AG04450 (cell line): ENCODE data around the gene SSBP4. TPM values are rescaled to one million over a fixed set of nuclear protein-coding genes. Genes with fewer than 3 reads are reported as not detected.

ENCODE experiments used
- CTCF ChIA-PET: fragments of 300-600, 350-600 bp; formaldehyde crosslinking; extraction: SDS; loops from one replicate; lab custom pipeline; 2022; ENCODE audit warnings: antibody characterized with exemption, inconsistent platforms; lab: Charles Lee
- POLR2A ChIA-PET: fragments of 350-600 bp; formaldehyde crosslinking; extraction: SDS; loops from one replicate; lab custom pipeline; 2021; ENCODE audit warnings: antibody characterized with exemption, inconsistent platforms; lab: Yijun Ruan, JAX
- DNase-seq: peaks from one replicate; pipeline ENCODE4 v3.0.0-alpha.2; 2011; ENCODE audit warnings: low read depth, low spot score
- H3K27ac ChIP-seq: one replicate; pipeline ENCODE4 v1.5.1; 2012; ENCODE audit warnings: low read depth, low read length, control low read depth
- H3K27me3 ChIP-seq: one replicate; pipeline ENCODE4 v1.6.0; 2012; ENCODE audit warnings: low read length; ENCODE audit not compliant: control insufficient read depth, insufficient read depth
- H3K4me3 ChIP-seq: 2 replicates; pipeline ENCODE4 v1.5.1; 2011; ENCODE audit warnings: mild to moderate bottlenecking, low read depth, low read length, control low read depth
- H3K9me3 ChIP-seq: 2 replicates; pipeline ENCODE4 v1.5.1; 2012; ENCODE audit warnings: low read length; ENCODE audit not compliant: control insufficient read depth, insufficient read depth
- polyA plus RNA-seq: library from polyadenylated mRNA; depleted of rRNA; stranded (reverse); fragments of >200 nt; gene quantifications from 2 replicates; pipeline ENCODE4 v1.2.3, GENCODE V29; 2011; rRNA removed
- small RNA-seq: library from RNA; depleted of rRNA; stranded (forward); fragments of <200 nt; gene quantifications from one replicate; pipeline ENCODE3, GENCODE V24; 2012; ENCODE audit warnings: low read depth; ENCODE audit not compliant: insufficient read length
- TF ChIP-seq, protein P1 (sequence below): IDR thresholded peaks from 2 replicates; pipeline ENCODE4 v1.5.1; 2011; ENCODE audit warnings: low read depth, low read length, control low read depth, inconsistent platforms

Gene SSBP4
- polyA plus RNA-seq, 1 experiment, result 9.4 TPM

DNA sequence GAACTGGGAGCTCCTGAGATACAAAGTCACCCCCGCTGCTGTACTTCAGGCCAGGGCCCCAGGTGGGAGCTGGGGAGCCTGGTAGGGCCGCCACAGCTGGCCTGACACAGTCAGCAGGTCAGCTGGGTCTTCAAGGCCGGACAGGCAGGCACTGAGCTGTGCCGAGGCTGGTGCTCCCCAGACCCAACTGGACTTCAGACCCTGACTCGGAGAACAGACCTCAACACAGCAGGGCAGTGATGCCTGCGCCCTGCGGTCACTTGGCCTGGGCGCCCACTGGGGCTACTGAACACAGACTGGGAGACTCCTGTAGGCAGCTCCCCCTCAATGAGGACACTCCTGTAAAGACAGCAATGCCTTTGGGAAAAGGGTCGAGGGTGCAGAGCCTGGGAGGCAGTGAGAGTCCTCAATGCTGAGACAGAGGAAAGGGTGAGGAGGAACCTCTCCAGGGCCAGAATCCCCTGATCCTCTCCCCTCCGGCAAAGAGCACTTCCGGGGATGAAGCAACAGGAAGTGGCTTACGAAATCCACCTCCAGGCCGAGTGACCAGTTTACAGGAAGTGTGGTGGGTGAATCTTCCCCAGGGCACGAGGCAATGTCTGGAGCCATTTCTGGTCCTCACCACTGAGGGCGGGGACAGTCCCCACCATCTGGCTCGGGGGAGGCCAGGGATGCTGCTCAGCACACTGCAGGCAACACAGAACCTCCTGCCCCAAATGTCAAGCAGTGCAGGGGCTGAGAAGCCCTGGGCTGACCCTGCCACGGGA is 59.5 kb downstream of the SSBP4 start:
- no peak overlapping the region for H3K4me3 ChIP-seq
- CTCF ChIA-PET, result interaction anchor here (0.7 to 1.0 kb wide), 3 partner anchors 9 to 179 kb away, joined by 3 to 4 read pairs (median 3); no protein-coding TSS in a partner anchor
- TF ChIP-seq, protein P1, sequence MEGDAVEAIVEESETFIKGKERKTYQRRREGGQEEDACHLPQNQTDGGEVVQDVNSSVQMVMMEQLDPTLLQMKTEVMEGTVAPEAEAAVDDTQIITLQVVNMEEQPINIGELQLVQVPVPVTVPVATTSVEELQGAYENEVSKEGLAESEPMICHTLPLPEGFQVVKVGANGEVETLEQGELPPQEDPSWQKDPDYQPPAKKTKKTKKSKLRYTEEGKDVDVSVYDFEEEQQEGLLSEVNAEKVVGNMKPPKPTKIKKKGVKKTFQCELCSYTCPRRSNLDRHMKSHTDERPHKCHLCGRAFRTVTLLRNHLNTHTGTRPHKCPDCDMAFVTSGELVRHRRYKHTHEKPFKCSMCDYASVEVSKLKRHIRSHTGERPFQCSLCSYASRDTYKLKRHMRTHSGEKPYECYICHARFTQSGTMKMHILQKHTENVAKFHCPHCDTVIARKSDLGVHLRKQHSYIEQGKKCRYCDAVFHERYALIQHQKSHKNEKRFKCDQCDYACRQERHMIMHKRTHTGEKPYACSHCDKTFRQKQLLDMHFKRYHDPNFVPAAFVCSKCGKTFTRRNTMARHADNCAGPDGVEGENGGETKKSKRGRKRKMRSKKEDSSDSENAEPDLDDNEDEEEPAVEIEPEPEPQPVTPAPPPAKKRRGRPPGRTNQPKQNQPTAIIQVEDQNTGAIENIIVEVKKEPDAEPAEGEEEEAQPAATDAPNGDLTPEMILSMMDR, result no peak
- H3K9me3 ChIP-seq, result no peaks in the 10 kb centered on the region; the same call in 1 of the 2 replicates
- no peaks in the 10 kb centered on the region for H3K27me3 ChIP-seq
- H3K27ac ChIP-seq, result peak overlapping the region; percentile 87
- peak; percentile 58 for DNase-seq
- POLR2A ChIA-PET, result interaction anchor here (0.7 kb wide), 1 partner anchor 44 kb away, joined by 3 read pairs; no protein-coding TSS in a partner anchor

DNA sequence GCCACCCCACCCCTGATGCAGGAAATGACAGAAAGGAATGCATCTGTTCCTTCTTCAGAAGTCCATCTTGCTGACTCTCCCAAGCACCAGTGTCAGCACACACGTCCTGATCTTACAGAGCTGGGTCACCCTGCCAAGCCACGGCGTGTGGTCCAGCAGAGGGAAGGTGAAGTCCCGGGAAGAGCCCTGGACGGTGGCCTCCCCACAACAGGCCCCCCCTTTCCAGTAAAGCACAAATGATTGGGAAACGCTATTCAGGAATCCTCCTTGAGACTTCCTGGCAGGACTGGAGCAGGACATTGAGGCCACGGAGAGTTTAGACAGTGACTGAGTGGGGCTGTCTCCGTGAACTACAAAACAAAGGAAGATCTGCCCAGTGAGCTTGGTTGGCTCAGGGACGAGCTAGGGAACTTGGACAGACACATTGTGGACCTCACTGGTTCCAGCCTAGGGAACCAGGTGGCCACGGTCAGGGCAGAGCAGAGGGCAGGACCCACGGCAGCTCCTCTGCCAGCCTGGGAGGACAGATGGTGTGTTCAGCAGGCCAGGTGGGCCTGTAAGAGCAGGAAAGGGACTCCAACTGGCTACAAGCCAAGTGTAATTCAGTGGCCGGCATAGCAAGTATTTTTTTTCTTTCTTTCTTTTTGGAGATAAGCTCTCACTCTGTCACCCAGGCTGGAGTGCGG is 61.0 kb downstream of the SSBP4 start:
- TF ChIP-seq, protein P1, result no peak
- ChIA-PET POLR2A (no interaction called here), CTCF (interaction anchor here (0.6 to 1.8 kb wide), 4 partner anchors 9 to 16 kb away, joined by 3 to 4 read pairs (median 3); no protein-coding TSS in a partner anchor)
- no peaks in the 10 kb centered on the region; the same call in 1 of the 2 replicates for H3K9me3 ChIP-seq
- no peaks in the 10 kb centered on the region for H3K27me3 ChIP-seq
- DNase-seq, result no peak
- H3K27ac ChIP-seq, result peak overlapping the region; percentile 87
- no peak overlapping the region for H3K4me3 ChIP-seq

DNA sequence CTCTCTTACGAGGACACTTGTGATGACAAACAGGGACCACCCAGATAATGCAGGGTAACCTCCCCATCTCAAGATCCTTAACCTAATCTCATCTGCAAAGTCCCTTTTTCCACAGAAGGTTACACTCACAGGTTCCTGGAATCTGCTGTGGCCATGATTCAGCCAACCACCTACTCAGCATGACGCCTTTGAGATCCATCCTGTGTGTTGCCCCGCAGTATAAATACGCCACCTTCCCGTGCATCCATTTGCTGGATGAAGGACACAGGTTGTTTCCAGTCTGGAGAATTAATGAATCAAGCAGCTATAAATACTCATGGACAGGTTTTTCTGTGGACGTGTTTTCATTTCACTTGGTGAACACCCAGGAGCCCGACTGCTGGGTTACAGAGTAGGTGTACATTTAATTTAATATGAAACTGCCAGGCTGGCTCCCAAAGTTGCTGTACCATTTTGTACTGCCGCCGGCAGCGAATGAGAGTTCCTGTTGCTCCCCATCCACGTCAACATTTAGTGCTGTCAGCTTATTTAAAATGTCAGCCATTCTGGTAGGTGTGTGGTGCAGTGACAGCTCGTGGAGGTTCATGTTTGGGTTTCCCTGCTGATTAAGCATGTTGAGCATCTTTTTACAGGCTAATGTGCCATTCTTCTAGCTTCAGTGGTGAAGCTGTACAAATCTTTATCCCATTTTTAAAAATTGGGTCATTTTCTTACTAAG is 62.5 kb downstream of the SSBP4 start:
- CTCF ChIA-PET, result interaction anchor here (0.7 to 1.4 kb wide), 3 partner anchors 12 to 406 kb away, joined by 3 to 4 read pairs (median 4); no protein-coding TSS in a partner anchor
- no peaks in the 10 kb centered on the region for H3K27me3 ChIP-seq
- POLR2A ChIA-PET, result interaction anchor here (0.6 kb wide), 1 partner anchor 18 kb away, joined by 7 read pairs; no protein-coding TSS in a partner anchor
- DNase-seq, result no peak
- TF ChIP-seq, protein P1, result no peak
- H3K27ac ChIP-seq, result no peak overlapping the region
- no peaks in the 10 kb centered on the region; the same call in 1 of the 2 replicates for H3K9me3 ChIP-seq
- H3K4me3 ChIP-seq, result no peak overlapping the region

DNA sequence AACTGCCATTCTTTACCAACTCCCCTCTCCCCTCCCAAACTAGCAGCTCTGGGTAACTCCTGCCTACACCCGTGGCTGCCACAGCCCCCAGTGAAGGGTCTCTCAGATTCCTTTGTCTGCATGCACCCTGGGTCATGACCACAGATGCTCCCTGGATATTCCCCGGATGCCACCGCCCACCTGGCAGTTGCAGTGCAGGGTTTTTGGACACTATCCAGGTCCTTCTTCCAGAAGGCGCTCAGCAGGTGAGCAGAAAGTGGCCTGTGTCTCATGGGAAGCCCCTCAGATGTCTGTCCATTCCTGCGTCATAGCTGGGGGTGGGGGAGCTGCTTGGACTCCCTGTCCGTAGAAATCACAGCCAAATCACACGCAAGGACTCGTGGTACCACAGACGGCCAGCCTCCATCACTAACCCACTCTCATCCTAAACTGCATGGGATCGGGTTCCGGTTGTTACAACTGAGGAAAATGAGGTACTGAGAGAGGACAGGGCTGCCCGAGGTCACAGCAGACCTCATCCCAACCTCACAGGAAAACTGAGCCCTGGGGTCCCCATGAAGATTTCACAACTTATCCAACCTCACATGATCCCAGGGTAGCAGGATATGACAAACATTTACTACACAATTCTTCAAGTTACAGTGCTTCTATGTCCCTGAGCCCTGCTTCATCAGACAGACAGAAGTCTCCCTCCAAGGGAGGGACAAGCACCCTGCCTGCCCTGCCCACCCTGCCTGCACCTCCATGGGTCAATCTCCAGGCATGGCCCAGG is 64.1 kb downstream of the SSBP4 start:
- H3K4me3 ChIP-seq, result no peak overlapping the region
- no peaks in the 10 kb centered on the region for H3K9me3 ChIP-seq
- H3K27ac ChIP-seq, result no peak overlapping the region
- no peak for DNase-seq
- H3K27me3 ChIP-seq, result no peaks in the 10 kb centered on the region
- TF ChIP-seq, protein P1, result no peak
- ChIA-PET CTCF (no interaction called here), POLR2A (no interaction called here)

Small RNA genes within 50 kb of the gene (small RNA-seq; reads per million reads assigned to genes)
- 1.3 reads per million for gene MIR3189

Other genes starting within 250 kb of the SSBP4 start
- gene IFI30, start 245.6 kb upstream of the SSBP4 start, polyA plus RNA-seq, result 6.9 and 8.1 TPM in 2 replicates
- gene MPV17L2, start 226.2 kb upstream of the SSBP4 start, polyA plus RNA-seq, result 8.2 and 13.4 TPM in 2 replicates
- gene RAB3A, start 215.4 kb upstream of the SSBP4 start, polyA plus RNA-seq, result 2.8 and 6.1 TPM in 2 replicates
- 0.12 and 0.46 TPM in 2 replicates for gene PDE4C, start 193.0 kb upstream of the SSBP4 start, polyA plus RNA-seq
- 0.45 and 0.53 TPM in 2 replicates for gene IQCN, start 144.9 kb upstream of the SSBP4 start, polyA plus RNA-seq
- gene JUND, start 137.8 kb upstream of the SSBP4 start, polyA plus RNA-seq, result 48.6 and 67.8 TPM in 2 replicates
- gene LSM4, start 96.3 kb upstream of the SSBP4 start, polyA plus RNA-seq, result 58.6 and 69.3 TPM in 2 replicates
- 22.0 and 29.1 TPM in 2 replicates for gene PGPEP1, start 78.8 kb upstream of the SSBP4 start, polyA plus RNA-seq
- 25.0 and 35.9 TPM in 2 replicates for gene GDF15, start 33.2 kb upstream of the SSBP4 start, polyA plus RNA-seq
- gene LRRC25, start 21.8 kb upstream of the SSBP4 start, polyA plus RNA-seq, result 0.12 and 0.32 TPM in 2 replicates
- gene ISYNA1, start 18.7 kb downstream of the SSBP4 start, polyA plus RNA-seq, result 13.3 and 19.2 TPM in 2 replicates
- 2.7 and 4.1 TPM in 2 replicates for gene ELL, start 102.7 kb downstream of the SSBP4 start, polyA plus RNA-seq
- gene FKBP8, start 124.2 kb downstream of the SSBP4 start, polyA plus RNA-seq, result 123 and 192 TPM in 2 replicates
- 77.3 and 104 TPM in 2 replicates for gene KXD1, start 138.5 kb downstream of the SSBP4 start, polyA plus RNA-seq
- gene UBA52, start 152.5 kb downstream of the SSBP4 start, polyA plus RNA-seq, result 1,723 and 2,315 TPM in 2 replicates
- 17.6 TPM in 2 replicates for gene REX1BD, start 169.4 kb downstream of the SSBP4 start, polyA plus RNA-seq
- gene CRLF1, start 187.4 kb downstream of the SSBP4 start, polyA plus RNA-seq, result 2.6 and 2.9 TPM in 2 replicates
- gene TMEM59L, start 193.5 kb downstream of the SSBP4 start, polyA plus RNA-seq, result 0.81 and 1.3 TPM in 2 replicates
- gene KLHL26, start 217.6 kb downstream of the SSBP4 start, polyA plus RNA-seq, result 1.2 and 3.8 TPM in 2 replicates